Cardiac muscle cell (in vitro differentiated cells and primary cell): ENCODE results near the gene SF3B2. TPM values are rescaled to one million over a fixed set of nuclear protein-coding genes. Genes with fewer than 3 reads are reported as not detected.

Experiments
- DNase-seq, 2 donors: peaks; one replicate each; pipeline versions ENCODE4 v3.0.0 to v3.0.0-alpha.2; 2010 to 2017; ENCODE audit warnings: low read depth in 1 of 2, low spot score in 1 of 2
- H3K27ac ChIP-seq: fragments of 200-600 bp; sonication (generic); 2 replicates; pipeline ENCODE4 v1.5.1; 2016
- H3K27me3 ChIP-seq: fragments of 200-600 bp; sonication (generic); 2 replicates; pipeline ENCODE4 v1.6.0; 2016; ENCODE audit warnings: control low read depth
- H3K36me3 ChIP-seq: fragments of 200-600 bp; sonication (generic); 2 replicates; pipeline ENCODE4 v1.5.1; 2016; ENCODE audit warnings: control low read depth
- H3K4me1 ChIP-seq: fragments of 200-600 bp; sonication (generic); 2 replicates; pipeline ENCODE4 v1.8.1; 2017; ENCODE audit warnings: low read depth, mild to moderate bottlenecking, mixed run types
- H3K4me3 ChIP-seq: fragments of 200-600 bp; sonication (generic); 2 replicates; pipeline ENCODE4 v1.5.1; 2016; ENCODE audit warnings: mild to moderate bottlenecking
- H3K9me3 ChIP-seq: fragments of 200-600 bp; sonication (generic); 2 replicates; pipeline ENCODE4 v1.5.1; 2017; ENCODE audit warnings: low read depth, mild to moderate bottlenecking, control low read depth
- polyA plus RNA-seq: library from polyadenylated mRNA; unstranded; fragments of >200 nt; fragmentation: Nextera tagmentation; extraction: Ambion mirVana; gene quantifications from 2 replicates; pipeline ENCODE4 v1.2.1, GENCODE V29; 2016
- total RNA-seq: library from RNA; depleted of rRNA; stranded (reverse); fragments of >200 nt; gene quantifications from 2 replicates; pipeline ENCODE4 v1.2.3, GENCODE V29; 2016
- TF ChIP-seq, protein P1 (sequence below): IDR thresholded peaks from 2 replicates; pipeline ENCODE4 v1.5.1; 2012; ENCODE audit warnings: low read depth, mild to moderate bottlenecking, low read length

The SF3B2 gene
- total and polyA plus RNA-seq, 2 experiments from 2014 or later, result 184 to 210 TPM

DNA sequence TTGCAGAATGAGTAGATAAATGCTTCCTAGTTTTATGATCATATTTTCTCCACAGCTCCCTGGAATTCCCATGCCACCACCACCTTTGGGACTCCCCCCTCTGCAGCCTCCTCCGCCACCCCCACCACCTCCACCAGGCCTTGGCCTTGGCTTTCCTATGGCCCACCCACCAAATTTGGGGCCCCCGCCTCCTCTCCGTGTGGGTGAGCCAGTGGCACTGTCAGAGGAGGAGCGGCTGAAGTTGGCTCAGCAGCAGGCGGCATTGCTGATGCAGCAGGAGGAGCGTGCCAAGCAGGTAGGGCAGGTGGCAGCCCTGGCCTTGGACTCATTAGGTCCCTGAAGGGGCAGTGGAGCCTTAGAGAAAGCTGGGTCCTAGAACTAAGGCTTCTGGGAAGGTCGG, 2.9 kb downstream of the SF3B2 start:
- Histone ChIP-seq H3K4me1 (peaks cover 18% of the 10 kb centered on the region), H3K4me3 (no peak overlapping the region), H3K27me3 (no peaks in the 10 kb centered on the region), H3K9me3 (no peaks in the 10 kb centered on the region), H3K36me3 (peaks cover 46% of the 10 kb centered on the region), H3K27ac (no peak overlapping the region)
- no peak for DNase-seq
- TF ChIP-seq, protein P1, sequence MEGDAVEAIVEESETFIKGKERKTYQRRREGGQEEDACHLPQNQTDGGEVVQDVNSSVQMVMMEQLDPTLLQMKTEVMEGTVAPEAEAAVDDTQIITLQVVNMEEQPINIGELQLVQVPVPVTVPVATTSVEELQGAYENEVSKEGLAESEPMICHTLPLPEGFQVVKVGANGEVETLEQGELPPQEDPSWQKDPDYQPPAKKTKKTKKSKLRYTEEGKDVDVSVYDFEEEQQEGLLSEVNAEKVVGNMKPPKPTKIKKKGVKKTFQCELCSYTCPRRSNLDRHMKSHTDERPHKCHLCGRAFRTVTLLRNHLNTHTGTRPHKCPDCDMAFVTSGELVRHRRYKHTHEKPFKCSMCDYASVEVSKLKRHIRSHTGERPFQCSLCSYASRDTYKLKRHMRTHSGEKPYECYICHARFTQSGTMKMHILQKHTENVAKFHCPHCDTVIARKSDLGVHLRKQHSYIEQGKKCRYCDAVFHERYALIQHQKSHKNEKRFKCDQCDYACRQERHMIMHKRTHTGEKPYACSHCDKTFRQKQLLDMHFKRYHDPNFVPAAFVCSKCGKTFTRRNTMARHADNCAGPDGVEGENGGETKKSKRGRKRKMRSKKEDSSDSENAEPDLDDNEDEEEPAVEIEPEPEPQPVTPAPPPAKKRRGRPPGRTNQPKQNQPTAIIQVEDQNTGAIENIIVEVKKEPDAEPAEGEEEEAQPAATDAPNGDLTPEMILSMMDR, result no peak

DNA sequence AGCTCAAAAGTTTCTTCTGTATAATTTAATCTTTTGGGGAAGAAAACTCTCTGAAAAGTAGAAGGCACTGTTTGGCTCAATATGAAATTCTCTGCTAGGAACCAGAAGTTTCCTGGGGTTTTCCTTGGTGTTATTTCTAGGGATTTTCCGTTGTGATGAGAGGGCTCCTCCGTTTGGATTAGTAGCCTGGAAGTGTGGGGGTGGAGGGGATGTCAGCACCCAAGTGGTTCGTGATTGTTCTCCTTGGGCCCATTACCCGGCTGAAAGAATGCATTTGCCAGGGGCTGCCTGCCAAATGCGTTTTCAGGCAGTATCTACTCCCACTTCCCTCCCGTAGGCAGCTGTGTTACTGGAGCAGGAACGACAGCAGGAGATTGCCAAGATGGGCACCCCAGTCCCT, 4.3 kb downstream of the SF3B2 start:
- H3K9me3 ChIP-seq, result no peaks in the 10 kb centered on the region
- no peaks in the 10 kb centered on the region for H3K27me3 ChIP-seq
- peaks cover 7% of the 10 kb centered on the region for H3K4me1 ChIP-seq
- no peak overlapping the region for H3K27ac ChIP-seq
- DNase-seq, result peak in 1 of 2 donors; percentile 45
- no peak overlapping the region for H3K4me3 ChIP-seq
- H3K36me3 ChIP-seq, result peaks cover 55% of the 10 kb centered on the region
- TF ChIP-seq, protein P1, result no peak

DNA sequence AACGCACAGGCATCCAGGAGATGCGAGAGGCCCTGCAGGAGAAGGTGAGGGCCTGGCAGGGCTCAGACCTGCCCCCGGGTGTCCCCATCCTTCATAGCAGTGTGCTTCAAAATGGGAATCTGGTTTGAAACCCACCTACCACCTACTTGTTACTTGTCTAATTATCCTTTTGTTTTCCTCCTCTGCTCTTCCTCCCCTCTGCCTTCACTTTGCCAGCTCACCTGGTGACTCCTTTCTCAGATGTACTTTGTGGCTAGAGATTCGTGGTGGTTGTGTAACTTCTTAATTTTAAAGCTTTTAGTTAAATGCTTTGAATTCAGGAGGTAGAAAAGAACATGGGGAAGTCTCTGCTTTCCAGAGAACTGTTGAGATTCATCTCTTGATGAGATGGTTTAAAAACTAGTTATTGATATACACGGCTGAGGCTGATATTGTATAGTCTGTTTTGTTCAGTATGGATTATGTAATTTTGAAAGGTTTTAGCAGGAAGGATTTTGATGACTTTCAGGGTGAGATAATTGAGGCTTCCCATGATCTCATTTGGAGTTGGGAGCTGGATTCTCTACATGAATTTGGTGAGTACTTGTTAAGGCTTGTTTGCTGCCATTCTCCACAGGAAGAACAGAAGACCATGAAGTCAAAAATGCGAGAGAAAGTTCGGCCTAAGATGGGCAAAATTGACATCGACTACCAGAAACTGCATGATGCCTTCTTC, 8.0 kb downstream of the SF3B2 start:
- H3K4me1 ChIP-seq, result no peaks in the 10 kb centered on the region
- TF ChIP-seq, protein P1, result no peak
- no peak for DNase-seq
- no peak overlapping the region for H3K27ac ChIP-seq
- peaks cover 80% of the 10 kb centered on the region for H3K36me3 ChIP-seq
- no peak overlapping the region for H3K4me3 ChIP-seq
- H3K9me3 ChIP-seq, result no peaks in the 10 kb centered on the region
- no peaks in the 10 kb centered on the region for H3K27me3 ChIP-seq

DNA sequence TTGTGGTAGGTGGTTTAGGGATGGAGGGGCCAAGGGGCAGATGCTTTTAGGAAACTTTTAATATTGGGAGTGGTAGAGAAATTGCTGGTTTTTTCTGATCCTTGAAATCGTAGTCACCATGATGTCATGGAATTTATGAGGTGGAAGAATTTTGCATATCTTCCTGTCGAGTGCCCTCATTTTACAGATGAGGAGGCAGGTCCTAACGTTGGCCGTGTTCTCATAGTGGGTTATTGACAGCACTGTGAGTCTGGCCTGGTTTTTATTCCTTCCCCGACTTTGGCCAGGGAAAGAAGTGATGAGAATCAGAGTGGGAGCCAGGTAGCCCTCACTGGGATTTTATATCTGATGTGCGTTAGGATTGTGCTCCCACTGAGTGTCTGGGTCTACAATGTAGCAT, 9.1 kb downstream of the SF3B2 start:
- Histone ChIP-seq H3K4me1 (no peaks in the 10 kb centered on the region), H3K9me3 (no peaks in the 10 kb centered on the region), H3K4me3 (no peak overlapping the region), H3K27ac (no peak overlapping the region), H3K27me3 (no peaks in the 10 kb centered on the region), H3K36me3 (peaks cover 82% of the 10 kb centered on the region)
- DNase-seq, result no peak
- TF ChIP-seq, protein P1, result no peak

DNA sequence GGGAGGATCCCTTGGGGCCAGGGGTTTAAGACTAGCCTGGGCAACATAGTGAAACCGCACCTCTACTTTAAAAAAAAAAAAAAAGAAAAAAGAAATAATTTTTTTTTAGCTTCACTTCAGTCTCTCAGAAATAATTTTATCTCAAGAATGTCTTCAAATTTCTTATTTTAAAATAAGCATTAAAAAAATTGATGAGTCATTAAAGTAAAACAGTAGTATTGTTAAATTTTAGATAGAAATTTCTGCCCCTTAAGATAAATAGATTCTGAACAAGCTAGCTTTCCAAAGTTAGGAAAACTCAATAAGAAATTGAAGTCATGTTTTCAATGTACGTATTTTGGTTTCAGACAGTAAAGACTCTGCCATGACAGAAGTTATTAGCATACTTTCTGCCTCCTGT, 10.2 kb downstream of the SF3B2 start:
- TF ChIP-seq, protein P1, result no peak
- Histone ChIP-seq H3K27ac (no peak overlapping the region), H3K27me3 (no peaks in the 10 kb centered on the region), H3K4me3 (no peak overlapping the region), H3K4me1 (no peaks in the 10 kb centered on the region), H3K9me3 (no peaks in the 10 kb centered on the region), H3K36me3 (peaks cover 82% of the 10 kb centered on the region)
- DNase-seq, result no peak
